Caco-2 (cell line): ENCODE data around the gene TMEM18. TPM values are rescaled to one million over a fixed set of nuclear protein-coding genes. Genes with fewer than 3 reads are reported as not detected.

ENCODE experiments used
- BruUV-seq: library from RNA; stranded (reverse); fragments of 400-500 nt; replicated peaks from 2 replicates; lab custom pipeline; 2021; lab: Mats Ljungman, UMichigan
- CTCF ChIA-PET: fragments of 300-600 bp; sonication (Branson Sonifier 250); formaldehyde crosslinking; loops from one replicate; lab custom pipeline; 2022; ENCODE audit warnings: antibody characterized with exemption; lab: Charles Lee
- POLR2A ChIA-PET: fragments of 300-600 bp; sonication (Branson Sonifier 250); formaldehyde crosslinking; loops from one replicate; lab custom pipeline; 2022; ENCODE audit warnings: antibody characterized with exemption; lab: Charles Lee
- DNase-seq, 2 experiments: peaks; one replicate each; pipeline versions ENCODE4 v3.0.0 to v3.0.0-alpha.2; 2020 to 2022
- H3K27me3 ChIP-seq: replicated peaks from 2 replicates; pipeline ENCODE4 v1.6.0; 2011; ENCODE audit warnings: low read length; ENCODE audit not compliant: control insufficient read depth, insufficient read depth
- H3K36me3 ChIP-seq: 2 replicates; pipeline ENCODE4 v1.5.1; 2011; ENCODE audit warnings: low read length; ENCODE audit not compliant: control insufficient read depth, insufficient read depth
- H3K4me1 ChIP-seq: fragments of 250-450 bp; sonication (Bioruptor Pico); 2 replicates; pipeline ENCODE4 v1.5.1; 2020; ENCODE audit warnings: mild to moderate bottlenecking
- H3K4me3 ChIP-seq: 2 replicates; pipeline ENCODE4 v1.5.1; 2011; ENCODE audit warnings: low read depth, mild to moderate bottlenecking, control low read depth, low read length
- H3K9me3 ChIP-seq: fragments of 250-450 bp; sonication (Bioruptor Pico); 2 replicates; pipeline ENCODE4 v1.5.1; 2020; ENCODE audit warnings: mild to moderate bottlenecking, moderate library complexity
- H3K27ac Mint-ChIP-seq: one replicate; pipeline ENCODE4 v1.8.0; 2022; ENCODE audit warnings: mixed read lengths; ENCODE audit not compliant: unreplicated experiment
- H3K27me3 Mint-ChIP-seq: one replicate; pipeline ENCODE4 v1.8.0; 2022; ENCODE audit warnings: mixed read lengths; ENCODE audit not compliant: insufficient read depth, unreplicated experiment
- H3K36me3 Mint-ChIP-seq: one replicate; pipeline ENCODE4 v1.8.0; 2022; ENCODE audit warnings: mild to moderate bottlenecking, mixed read lengths; ENCODE audit not compliant: insufficient read depth, unreplicated experiment
- H3K4me1 Mint-ChIP-seq: one replicate; pipeline ENCODE4 v1.8.0; 2022; ENCODE audit warnings: low read depth, mixed read lengths; ENCODE audit not compliant: unreplicated experiment
- H3K4me3 Mint-ChIP-seq: one replicate; pipeline ENCODE4 v1.8.0; 2022; ENCODE audit warnings: mild to moderate bottlenecking, moderate library complexity, mixed read lengths; ENCODE audit not compliant: unreplicated experiment
- H3K9me3 Mint-ChIP-seq: one replicate; pipeline ENCODE4 v1.8.0; 2022; ENCODE audit warnings: mixed read lengths; ENCODE audit not compliant: unreplicated experiment
- CTCF ChIP-seq, 2 experiments: fragments of 200-600 bp in 1 of 2; IDR thresholded peaks; 1 replicate in 1 of 2; 2 replicates in 1 of 2; pipeline versions ENCODE4 v1.5.1 to v1.8.0; 2011 to 2022; ENCODE audit warnings: antibody characterized with exemption in 1 of 2, control low read depth in 1 of 2, inconsistent platforms in 1 of 2, low read depth in 1 of 2, low read length in 1 of 2, mild to moderate bottlenecking in 1 of 2, moderate library complexity in 1 of 2; ENCODE audit not compliant: insufficient read depth in 1 of 2, severe bottlenecking in 1 of 2, unreplicated experiment in 1 of 2
- intact Hi-C: fragments of 100-400 bp; cut with micrococcal nuclease; formaldehyde crosslinking; loops from one replicate; pipeline ENCODE4 v1.10.0; 2022; ENCODE audit not compliant: unreplicated experiment
- total RNA-seq: library from RNA; stranded (reverse); gene quantifications from 2 replicates; pipeline ENCODE4 v1.2.3, GENCODE V29; 2022

Gene TMEM18
- total RNA-seq, 1 experiment from 2014 or later: 22.9 TPM

- no peak for DNase-seq
- Mint-ChIP-seq H3K36me3 (no peaks in the 10 kb centered on the region), H3K27me3 (peaks cover 12% of the 10 kb centered on the region), H3K4me1 (no peaks in the 10 kb centered on the region), H3K9me3 (no peaks in the 10 kb centered on the region), H3K4me3 (no peak overlapping the region), H3K27ac (no peak overlapping the region)
- Histone ChIP-seq H3K36me3 (no peaks in the 10 kb centered on the region), H3K4me1 (no peaks in the 10 kb centered on the region), H3K27me3 (no peaks in the 10 kb centered on the region), H3K9me3 (no peaks in the 10 kb centered on the region), H3K4me3 (no peak overlapping the region)
- POLR2A ChIA-PET: no interaction called here
- CTCF ChIA-PET: no interaction called here
- intact Hi-C loops: no loop called here
- no TSS peak for BruUV-seq
- TF ChIP-seq CTCF (IDR thresholded peaks at IDR 0.05; ENCODE audit: insufficient read depth in 1 of 2, low read depth in 1 of 2, low read length in 1 of 2, severe bottlenecking in 1 of 2, unreplicated experiment in 1 of 2): no peak
These were observed 22.3 kb downstream of the TMEM18 start for GRCh38 chr2:654896-655295.

- Histone ChIP-seq H3K27me3 (no peaks in the 10 kb centered on the region), H3K4me3 (no peak overlapping the region), H3K9me3 (no peaks in the 10 kb centered on the region), H3K36me3 (no peaks in the 10 kb centered on the region), H3K4me1 (no peaks in the 10 kb centered on the region)
- Mint-ChIP-seq H3K9me3 (no peaks in the 10 kb centered on the region), H3K36me3 (no peaks in the 10 kb centered on the region), H3K4me3 (no peak overlapping the region), H3K27me3 (peaks cover 6% of the 10 kb centered on the region), H3K4me1 (no peaks in the 10 kb centered on the region), H3K27ac (no peak overlapping the region)
- intact Hi-C loops: no loop called here
- no peak for TF ChIP-seq CTCF (IDR thresholded peaks at IDR 0.05; ENCODE audit: insufficient read depth in 1 of 2, low read depth in 1 of 2, low read length in 1 of 2, severe bottlenecking in 1 of 2, unreplicated experiment in 1 of 2)
- DNase-seq: no peak
- ChIA-PET CTCF (no interaction called here), POLR2A (no interaction called here)
- BruUV-seq: no TSS peak
These were observed 23.4 kb downstream of the TMEM18 start for GRCh38 chr2:653645-654425.

- no peaks in the 10 kb centered on the region for H3K27me3 ChIP-seq
- no peak overlapping the region for H3K4me3 ChIP-seq
- no peaks in the 10 kb centered on the region for H3K36me3 ChIP-seq
- no peak for DNase-seq
- Mint-ChIP-seq H3K27me3 (peaks cover 6% of the 10 kb centered on the region), H3K27ac (no peak overlapping the region), H3K4me1 (no peaks in the 10 kb centered on the region), H3K36me3 (no peaks in the 10 kb centered on the region), H3K4me3 (no peak overlapping the region), H3K9me3 (no peaks in the 10 kb centered on the region)
- CTCF ChIA-PET: no interaction called here
- intact Hi-C loops: no loop called here
- no peak for TF ChIP-seq CTCF (IDR thresholded peaks at IDR 0.05; ENCODE audit: insufficient read depth in 1 of 2, low read depth in 1 of 2, low read length in 1 of 2, severe bottlenecking in 1 of 2, unreplicated experiment in 1 of 2)
- BruUV-seq: no TSS peak
- no peaks in the 10 kb centered on the region for H3K4me1 ChIP-seq
- H3K9me3 ChIP-seq: no peaks in the 10 kb centered on the region
- POLR2A ChIA-PET: no interaction called here
These were observed 24.2 kb downstream of the TMEM18 start for GRCh38 chr2:652881-653480.
